Osteoblast (primary cell): ENCODE data around the gene COPS6. TPM values are rescaled to one million over a fixed set of nuclear protein-coding genes. Genes with fewer than 3 reads are reported as not detected.

Experiments
- small RNA-seq: library from RNA; depleted of rRNA; stranded (forward); fragments of <200 nt; gene quantifications from one replicate; pipeline ENCODE3, GENCODE V24; 2012
- total RNA-seq: library from RNA; depleted of rRNA; stranded (reverse); fragments of >200 nt; gene quantifications from 2 replicates; pipeline ENCODE4 v1.2.3, GENCODE V29; 2012

The COPS6 gene
- total RNA-seq, 1 donor = 45.6 TPM

Small RNA genes within 50 kb of the gene (small RNA-seq; reads per million reads assigned to genes)
- gene MIR106B = 7,662 reads per million, percentile 100 among the genes with 10 or more reads in this experiment
- gene MIR25 = 3,025 reads per million, percentile 99 among the genes with 10 or more reads in this experiment
- 5,748 reads per million, percentile 100 among the genes with 10 or more reads in this experiment for gene MIR93

Other genes with a start within 250 kb of the COPS6 start
- gene OR2AE1, start 211.9 kb upstream of the COPS6 start, total RNA-seq = 0.29 and 0.72 TPM in 2 replicates
- 26.4 and 29.5 TPM in 2 replicates for gene TRIM4, start 169.4 kb upstream of the COPS6 start, total RNA-seq
- gene GJC3, start 159.3 kb upstream of the COPS6 start, total RNA-seq = not detected in 2 replicates
- not detected in 2 replicates for gene AZGP1, start 112.9 kb upstream of the COPS6 start, total RNA-seq
- gene ZKSCAN1, start 73.4 kb upstream of the COPS6 start, total RNA-seq = 46.0 and 46.3 TPM in 2 replicates
- 9.8 and 10.9 TPM in 2 replicates for gene ZSCAN21, start 39.2 kb upstream of the COPS6 start, total RNA-seq
- gene ZNF3, start 7.2 kb upstream of the COPS6 start, total RNA-seq = 30.4 and 33.9 TPM in 2 replicates
- 28.6 and 31.2 TPM in 2 replicates for gene MCM7, start 12.4 kb downstream of the COPS6 start, total RNA-seq
- gene AP4M1, start 12.7 kb downstream of the COPS6 start, total RNA-seq = 19.5 and 20.0 TPM in 2 replicates
- 33.3 and 36.2 TPM in 2 replicates for gene TAF6, start 30.4 kb downstream of the COPS6 start, total RNA-seq
- 24.2 and 25.0 TPM in 2 replicates for gene CNPY4, start 30.7 kb downstream of the COPS6 start, total RNA-seq
- gene MBLAC1, start 38.0 kb downstream of the COPS6 start, total RNA-seq = 2.2 and 2.7 TPM in 2 replicates
- 63.7 and 70.7 TPM in 2 replicates for gene LAMTOR4, start 59.9 kb downstream of the COPS6 start, total RNA-seq
- 7.1 and 8.0 TPM in 2 replicates for gene TRAPPC14, start 69.8 kb downstream of the COPS6 start, total RNA-seq
- 1.1 and 2.7 TPM in 2 replicates for gene GAL3ST4, start 79.6 kb downstream of the COPS6 start, total RNA-seq
- gene GPC2, start 88.4 kb downstream of the COPS6 start, total RNA-seq = 1.4 and 1.8 TPM in 2 replicates
- 0.59 and 1.4 TPM in 2 replicates for gene STAG3, start 88.9 kb downstream of the COPS6 start, total RNA-seq
- gene PVRIG, start 131.0 kb downstream of the COPS6 start, total RNA-seq = not detected in 2 replicates
- gene SPDYE3, start 218.7 kb downstream of the COPS6 start, total RNA-seq = under 0.01 TPM in 1 of 2 replicates, not detected in the other